Activated naive CD8-positive, alpha-beta T cell treated with anti-CD3 and anti-CD28 coated beads, Interleukin-2, amount 10 ng/mL, durations not matched to agents 7 days and 5 days (primary cell): Measurements from ENCODE around the gene TEX54. TPM values are rescaled to one million over a fixed set of nuclear protein-coding genes. Genes with fewer than 3 reads are reported as not detected.

Experiments used
- ATAC-seq: fragments of 150-1000 bp; cut with Tn5 transposase; one replicate; pipeline ENCODE4 v1.10.0; 2021; ENCODE audit warnings: low read depth, moderate library complexity
- POLR2A ChIA-PET: fragments of 350-600 bp; sonication (Branson Sonifier 250); formaldehyde crosslinking; loops from one replicate; lab custom pipeline; 2021; ENCODE audit warnings: antibody characterized with exemption; lab: Charles Lee
- DNase-seq: peaks from one replicate; pipeline ENCODE4 v3.0.0; 2021
- H3K27ac Mint-ChIP-seq: one replicate; pipeline ENCODE4 v1.8.0; 2022; ENCODE audit warnings: mild to moderate bottlenecking, mixed read lengths
- H3K27me3 Mint-ChIP-seq: one replicate; pipeline ENCODE4 v1.8.0; 2022; ENCODE audit warnings: mild to moderate bottlenecking, moderate library complexity, mixed read lengths
- H3K36me3 Mint-ChIP-seq: one replicate; pipeline ENCODE4 v1.8.0; 2021; ENCODE audit warnings: mild to moderate bottlenecking, mixed read lengths
- H3K4me1 Mint-ChIP-seq: one replicate; pipeline ENCODE4 v1.8.0; 2021; ENCODE audit warnings: mixed read lengths
- H3K4me3 Mint-ChIP-seq: one replicate; pipeline ENCODE4 v1.8.0; 2022; ENCODE audit warnings: mild to moderate bottlenecking, moderate library complexity, mixed read lengths
- H3K9me3 Mint-ChIP-seq: one replicate; pipeline ENCODE4 v1.8.0; 2021; ENCODE audit warnings: mixed read lengths
- microRNA-seq: library from miRNA; unstranded; fragments of <30 nt; microRNA quantifications from one replicate; pipeline ENCODE4 v1.2.0, GENCODE V29; 2022
- total RNA-seq, 2 experiments: library from RNA; stranded (reverse); gene quantifications; one replicate each; pipeline ENCODE4 v1.2.3, GENCODE V29; 2021

The TEX54 gene
- total RNA-seq, 2 experiments from 2014 or later = not detected

DNA sequence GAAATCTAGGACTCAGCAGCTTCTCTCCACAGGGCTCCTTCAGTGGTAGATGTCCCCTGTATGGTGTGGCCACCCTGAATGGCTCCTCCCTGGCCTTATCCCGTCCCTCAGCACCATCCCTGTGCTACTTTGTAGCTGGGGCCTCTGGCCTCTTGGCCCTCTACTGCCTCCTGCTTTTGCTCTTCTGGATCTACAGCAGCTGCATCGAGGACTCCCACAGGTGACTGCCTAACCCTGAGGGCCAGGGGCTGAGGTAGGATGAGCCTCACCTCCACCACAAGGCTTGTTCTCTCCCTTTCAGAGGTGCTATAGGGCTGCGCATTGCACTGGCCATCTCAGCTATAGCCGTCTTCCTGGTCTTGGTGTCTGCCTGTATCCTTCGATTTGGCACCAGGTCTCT is 43.6 kb downstream of the TEX54 start:
- POLR2A ChIA-PET = interaction anchor here (0.7 to 9.1 kb wide), 15 partner anchors 11 to 869 kb away, joined by 3 to 247 read pairs (median 10); partner anchors contain the start of genes HNRNPUL2, LBHD1, NXF1 and SLC3A2
- Mint-ChIP-seq H3K36me3 (peaks cover 15% of the 10 kb centered on the region), H3K27me3 (no peaks in the 10 kb centered on the region), H3K4me3 (peak overlapping the region; percentile 92), H3K4me1 (peaks cover 43% of the 10 kb centered on the region), H3K9me3 (no peaks in the 10 kb centered on the region), H3K27ac (peak overlapping the region; percentile 97)
- no peak for DNase-seq
- no peak for ATAC-seq

DNA sequence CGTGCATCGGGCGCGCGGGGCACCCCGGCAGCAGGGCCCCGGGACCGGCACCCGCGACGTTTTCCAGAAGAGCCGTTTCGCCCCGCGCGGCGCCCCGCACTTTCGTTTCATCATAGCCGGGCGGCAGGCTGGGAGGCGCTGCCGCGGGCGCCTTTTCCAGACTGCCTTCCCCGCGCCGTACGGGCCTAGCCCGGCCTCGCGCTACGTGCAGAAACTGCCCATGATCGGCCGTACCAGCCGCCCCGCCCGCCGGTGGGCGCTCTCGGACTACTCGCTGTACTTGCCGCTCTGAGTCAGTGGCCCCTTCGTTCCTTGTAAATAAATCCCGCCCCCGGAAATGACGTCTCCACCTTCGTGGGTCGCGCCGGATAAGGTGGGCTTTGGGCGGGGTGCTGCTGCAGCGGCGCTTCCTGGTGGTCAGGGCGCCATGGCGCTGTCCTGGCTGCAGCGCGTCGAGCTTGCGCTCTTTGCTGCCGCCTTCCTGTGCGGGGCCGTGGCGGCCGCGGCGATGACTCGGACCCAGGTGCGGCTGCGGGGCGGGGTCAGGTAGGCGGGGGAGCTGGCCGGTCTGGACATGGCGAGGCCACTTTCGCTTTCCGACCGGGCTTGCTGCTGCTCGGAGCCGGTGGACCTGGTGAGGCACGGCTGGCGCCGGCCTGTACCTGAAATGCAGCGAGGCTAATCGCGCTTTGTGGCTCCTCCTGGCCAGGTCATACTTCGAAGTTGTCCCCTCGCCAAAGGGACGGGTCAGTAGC is 45.5 kb downstream of the TEX54 start, which contains the start of gene TMEM179B:
Gene TMEM179B (plus strand): TSS at position 398 of the 755 bp plus-strand sequence. CDS start 30 bp downstream, at position 428.
- DNase-seq = peak; percentile 93
- ATAC-seq = peak; percentile 73
- no peaks in the 10 kb centered on the region for H3K9me3 Mint-ChIP-seq
- peak within 1 kb of the TSS; percentile 97 for H3K27ac Mint-ChIP-seq
- peaks cover 11% of the 10 kb centered on the region for H3K36me3 Mint-ChIP-seq
- POLR2A ChIA-PET = interaction anchor here (0.6 to 9.1 kb wide), 37 partner anchors 10 to 213 kb away, joined by 3 to 247 read pairs (median 5); partner anchors contain the start of genes BSCL2, C11orf98, CSKMT and GNG3
- H3K4me3 Mint-ChIP-seq = peak within 1 kb of the TSS; percentile 92
- no peaks in the 10 kb centered on the region for H3K27me3 Mint-ChIP-seq
- H3K4me1 Mint-ChIP-seq = peaks cover 38% of the 10 kb centered on the region

DNA sequence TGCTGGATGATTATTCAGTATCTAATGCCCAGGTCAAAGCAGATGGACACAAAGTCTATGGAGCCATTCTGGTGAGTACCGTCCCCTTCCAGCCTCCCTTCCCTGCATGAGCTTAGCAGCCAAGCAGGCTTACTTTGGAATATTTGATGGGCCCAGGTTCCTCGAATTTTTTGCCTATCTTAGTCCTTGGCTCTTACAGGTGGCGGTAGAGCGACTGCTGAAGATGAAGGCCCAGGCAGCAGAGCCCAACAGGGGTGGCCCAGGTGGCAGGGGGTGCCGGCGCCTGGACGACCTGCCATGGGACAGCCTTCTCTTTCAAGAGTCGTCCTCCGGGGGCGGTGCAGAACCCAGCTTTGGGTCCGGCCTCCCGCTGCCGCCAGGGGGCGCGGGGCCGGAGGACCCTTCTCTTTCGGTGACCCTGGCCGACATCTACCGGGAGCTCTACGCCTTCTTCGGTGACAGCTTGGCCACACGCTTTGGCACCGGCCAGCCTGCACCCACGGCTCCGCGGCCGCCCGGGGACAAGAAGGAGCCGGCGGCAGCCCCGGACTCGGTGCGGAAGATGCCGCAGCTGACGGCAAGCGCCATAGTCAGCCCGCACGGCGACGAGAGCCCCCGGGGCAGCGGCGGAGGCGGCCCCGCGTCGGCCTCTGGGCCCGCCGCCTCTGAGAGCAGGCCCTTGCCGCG is 46.2 kb downstream of the TEX54 start:
- Mint-ChIP-seq H3K27me3 (no peaks in the 10 kb centered on the region), H3K9me3 (no peaks in the 10 kb centered on the region), H3K4me3 (peak overlapping the region; percentile 88), H3K4me1 (peaks cover 34% of the 10 kb centered on the region), H3K36me3 (peaks cover 8% of the 10 kb centered on the region), H3K27ac (peak overlapping the region; percentile 88)
- POLR2A ChIA-PET = interaction anchor here (0.6 to 9.1 kb wide), 28 partner anchors 10 to 212 kb away, joined by 3 to 247 read pairs (median 10); partner anchors contain the start of genes BSCL2, C11orf98, CSKMT and GNG3
- DNase-seq (peak; percentile 92), ATAC-seq (peak; percentile 66)

DNA sequence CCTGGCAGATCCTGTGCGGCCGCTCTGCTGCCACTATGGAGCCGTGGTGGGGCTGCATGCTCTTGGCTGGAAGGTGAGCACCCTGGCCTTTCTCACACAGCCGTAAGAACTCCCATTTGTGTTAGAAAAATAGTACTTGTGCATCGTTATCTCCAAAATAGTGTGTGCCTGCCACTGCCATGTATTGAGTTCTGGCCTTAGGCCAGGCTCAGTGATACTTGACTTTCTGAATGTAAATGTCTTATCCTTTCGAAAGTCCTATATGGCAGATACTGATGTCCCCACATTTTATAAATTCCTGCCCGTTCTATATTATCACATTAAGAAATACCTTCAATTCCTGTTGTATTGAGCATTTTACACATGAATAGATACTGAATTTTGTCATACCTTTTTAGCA is 49.9 kb downstream of the TEX54 start:
- POLR2A ChIA-PET = interaction anchor here (0.6 kb wide), 1 partner anchor 191 kb away, joined by 4 read pairs; no protein-coding TSS in a partner anchor
- H3K4me3 Mint-ChIP-seq = no peak overlapping the region
- no peaks in the 10 kb centered on the region for H3K27me3 Mint-ChIP-seq
- peak overlapping the region; percentile 7 for H3K27ac Mint-ChIP-seq
- no peak for DNase-seq
- no peak for ATAC-seq
- H3K9me3 Mint-ChIP-seq = no peaks in the 10 kb centered on the region
- peaks cover 8% of the 10 kb centered on the region for H3K4me1 Mint-ChIP-seq
- peaks cover 3% of the 10 kb centered on the region for H3K36me3 Mint-ChIP-seq

Small RNAs within 50 kb of the gene (microRNA-seq; reads per million reads assigned to microRNA genes)
- gene MIR6514 (not detected), gene MIR6748 (not detected)

Other genes starting within 250 kb of the TEX54 start
- 10 to 100 TPM; 27.2 to 38.2 TPM for gene TUT1, start 241.3 kb downstream of the TEX54 start, total RNA-seq
- 100 to 1,000 TPM; 231 to 233 TPM for gene MTA2, start 231.0 kb downstream of the TEX54 start, total RNA-seq
- gene EML3, start 220.1 kb downstream of the TEX54 start, total RNA-seq = 100 to 1,000 TPM; 183 to 185 TPM
- 1 to 10 TPM; 1.4 to 2.4 TPM for gene ROM1, start 219.6 kb downstream of the TEX54 start, total RNA-seq
- 10 to 100 TPM; 76.1 to 87.0 TPM for gene B3GAT3, start 210.9 kb downstream of the TEX54 start, total RNA-seq
- gene GANAB, start 186.2 kb downstream of the TEX54 start, total RNA-seq = 100 to 1,000 TPM; 291 to 300 TPM
- 10 to 100 TPM; 30.1 to 30.2 TPM for gene INTS5, start 179.5 kb downstream of the TEX54 start, total RNA-seq
- 100 to 1,000 TPM in 1 of 2 experiments, 10 to 100 TPM in 1; 99.9 to 104 TPM for gene C11orf98, start 167.6 kb downstream of the TEX54 start, total RNA-seq
- gene CSKMT, start 167.5 kb downstream of the TEX54 start, total RNA-seq = 10 to 100 TPM; 23.3 to 27.3 TPM
- gene UQCC3, start 161.2 kb downstream of the TEX54 start, total RNA-seq = 1 to 10 TPM; 6.7 to 6.8 TPM
- gene LBHD1, start 160.6 kb downstream of the TEX54 start, total RNA-seq = 10 to 100 TPM; 23.5 to 23.6 TPM
- 100 to 1,000 TPM; 135 to 136 TPM for gene UBXN1, start 153.8 kb downstream of the TEX54 start, total RNA-seq
- gene LRRN4CL, start 143.3 kb downstream of the TEX54 start, total RNA-seq = under 1 TPM; 0.19 to 0.23 TPM
- 10 to 100 TPM; 29.9 to 39.4 TPM for gene BSCL2, start 125.4 kb downstream of the TEX54 start, total RNA-seq
- not detected for gene GNG3, start 125.2 kb downstream of the TEX54 start, total RNA-seq
- gene HNRNPUL2, start 105.4 kb downstream of the TEX54 start, total RNA-seq = 10 to 100 TPM; 67.9 to 72.5 TPM
- 10 to 100 TPM; 49.5 to 56.4 TPM for gene TTC9C, start 104.4 kb downstream of the TEX54 start, total RNA-seq
- gene ZBTB3, start 78.7 kb downstream of the TEX54 start, total RNA-seq = 10 to 100 TPM; 14.0 to 17.1 TPM
- 10 to 100 TPM; 79.1 to 84.6 TPM for gene POLR2G, start 71.3 kb downstream of the TEX54 start, total RNA-seq
- gene TAF6L, start 61.4 kb downstream of the TEX54 start, total RNA-seq = 10 to 100 TPM; 20.6 to 22.2 TPM
- 10 to 100 TPM; 48.7 to 52.2 TPM for gene TMEM179B, start 45.4 kb downstream of the TEX54 start, total RNA-seq
- 10 to 100 TPM; 14.0 to 15.2 TPM for gene TMEM223, start 40.8 kb downstream of the TEX54 start, total RNA-seq
- 100 to 1,000 TPM; 124 to 131 TPM for gene NXF1, start 27.4 kb downstream of the TEX54 start, total RNA-seq
- gene STX5, start 790 bp downstream of the TEX54 start, total RNA-seq = 10 to 100 TPM; 43.4 to 44.3 TPM
- 10 to 100 TPM; 75.2 to 78.0 TPM for gene WDR74, start 6.7 kb upstream of the TEX54 start, total RNA-seq
- 100 to 1,000 TPM; 222 to 228 TPM for gene SLC3A2, start 48.1 kb upstream of the TEX54 start, total RNA-seq
- not detected for gene CHRM1, start 88.5 kb upstream of the TEX54 start, total RNA-seq
- gene SLC22A6, start 152.1 kb upstream of the TEX54 start, total RNA-seq = not detected
- gene SLC22A8, start 183.0 kb upstream of the TEX54 start, total RNA-seq = not detected